ENCODE results near the gene RASA4.
"Not testable (repeated sequence)": the region's sequence is repeated elsewhere in the genome, so short reads cannot be mapped to it uniquely, and the experiment has no call there.

Gene RASA4

DNA sequence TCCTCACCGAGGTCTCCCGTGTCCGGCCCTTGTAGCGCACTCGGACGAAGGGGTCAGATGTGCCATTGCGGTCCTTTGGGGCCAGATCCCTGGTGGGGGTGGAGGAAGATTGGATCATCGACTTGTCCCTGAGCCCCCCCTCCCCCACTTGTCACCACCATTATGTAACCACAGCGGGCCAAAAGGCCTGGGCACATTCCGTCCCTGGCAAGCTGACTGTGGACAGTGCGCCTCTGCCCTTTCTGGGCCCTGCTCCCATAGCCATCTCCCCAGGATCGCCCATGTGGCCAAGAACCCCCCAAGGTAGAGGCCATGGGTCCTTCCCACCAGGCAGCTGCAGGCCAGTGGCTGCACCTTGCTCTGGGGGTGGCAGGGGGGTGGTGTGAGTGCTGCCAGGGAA is 14.2 kb downstream of the RASA4 start:
- not testable (repeated sequence) for H3K9me3 ChIP-seq (ENCODE audit: insufficient read depth, low read length); H3K4me1 ChIP-seq (ENCODE audit: insufficient read depth, insufficient read length); DNase-seq (ENCODE audit: low read depth, low spot score); H3K27me3 ChIP-seq (ENCODE audit: insufficient read depth, insufficient read length); H3K9ac ChIP-seq (ENCODE audit: insufficient read length, low read depth); H3K4me3 ChIP-seq (ENCODE audit: insufficient read length, low read depth); H3K36me3 ChIP-seq (ENCODE audit: insufficient read depth, insufficient read length, low read length)

DNA sequence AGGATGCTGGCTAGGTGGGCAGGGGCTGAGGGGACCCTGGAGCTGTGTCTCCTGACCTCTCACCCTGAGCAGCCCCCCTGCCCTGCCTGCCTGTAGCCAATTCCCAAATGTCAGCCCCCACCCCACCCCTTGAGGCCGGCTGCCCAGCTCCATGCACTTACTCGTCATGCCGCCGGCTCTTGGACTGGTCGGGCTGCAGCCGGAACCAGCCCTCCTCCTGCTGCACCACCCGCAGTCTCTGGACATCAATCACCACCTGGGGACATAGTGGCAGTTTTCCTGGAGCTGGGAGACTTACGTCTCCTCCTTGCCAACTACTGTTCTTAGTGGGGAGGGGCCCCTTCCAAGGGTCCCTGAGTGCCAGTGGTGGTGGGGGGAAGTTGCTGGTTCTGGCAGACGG is 16.9 kb downstream of the RASA4 start:
- not testable (repeated sequence) for H3K27me3 ChIP-seq (ENCODE audit: insufficient read depth, insufficient read length); H3K4me3 ChIP-seq (ENCODE audit: insufficient read length, low read depth); H3K9ac ChIP-seq (ENCODE audit: insufficient read length, low read depth); DNase-seq (ENCODE audit: low read depth, low spot score); H3K36me3 ChIP-seq (ENCODE audit: insufficient read depth, insufficient read length, low read length); H3K9me3 ChIP-seq (ENCODE audit: insufficient read depth, low read length); H3K4me1 ChIP-seq (ENCODE audit: insufficient read depth, insufficient read length)

DNA sequence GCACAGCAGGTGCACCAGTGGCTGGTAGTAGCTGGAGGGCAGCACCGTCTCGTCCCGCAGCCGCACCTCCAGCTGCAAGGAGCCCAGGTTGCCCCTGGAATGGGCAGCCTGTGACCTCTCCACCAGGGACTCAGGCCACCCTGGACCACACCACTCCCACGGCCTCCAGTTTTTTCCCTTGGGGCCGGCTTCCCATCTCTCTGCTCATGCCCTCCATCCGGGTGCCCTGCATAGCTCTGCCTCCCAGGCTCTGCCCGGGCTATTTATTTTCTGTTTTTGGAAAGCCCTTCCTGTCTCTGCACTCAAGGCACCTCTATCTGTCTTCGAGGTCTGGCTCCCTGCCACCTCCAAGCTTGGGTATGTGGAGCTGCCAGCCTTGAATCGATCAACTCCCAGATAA is 20.5 kb downstream of the RASA4 start:
- H3K4me1 ChIP-seq (ENCODE audit: insufficient read depth, insufficient read length); H3K27me3 ChIP-seq (ENCODE audit: insufficient read depth, insufficient read length); H3K4me3 ChIP-seq (ENCODE audit: insufficient read length, low read depth); DNase-seq (ENCODE audit: low read depth, low spot score); H3K36me3 ChIP-seq (ENCODE audit: insufficient read depth, insufficient read length, low read length); H3K9me3 ChIP-seq (ENCODE audit: insufficient read depth, low read length); H3K9ac ChIP-seq (ENCODE audit: insufficient read length, low read depth): not testable (repeated sequence)

DNA sequence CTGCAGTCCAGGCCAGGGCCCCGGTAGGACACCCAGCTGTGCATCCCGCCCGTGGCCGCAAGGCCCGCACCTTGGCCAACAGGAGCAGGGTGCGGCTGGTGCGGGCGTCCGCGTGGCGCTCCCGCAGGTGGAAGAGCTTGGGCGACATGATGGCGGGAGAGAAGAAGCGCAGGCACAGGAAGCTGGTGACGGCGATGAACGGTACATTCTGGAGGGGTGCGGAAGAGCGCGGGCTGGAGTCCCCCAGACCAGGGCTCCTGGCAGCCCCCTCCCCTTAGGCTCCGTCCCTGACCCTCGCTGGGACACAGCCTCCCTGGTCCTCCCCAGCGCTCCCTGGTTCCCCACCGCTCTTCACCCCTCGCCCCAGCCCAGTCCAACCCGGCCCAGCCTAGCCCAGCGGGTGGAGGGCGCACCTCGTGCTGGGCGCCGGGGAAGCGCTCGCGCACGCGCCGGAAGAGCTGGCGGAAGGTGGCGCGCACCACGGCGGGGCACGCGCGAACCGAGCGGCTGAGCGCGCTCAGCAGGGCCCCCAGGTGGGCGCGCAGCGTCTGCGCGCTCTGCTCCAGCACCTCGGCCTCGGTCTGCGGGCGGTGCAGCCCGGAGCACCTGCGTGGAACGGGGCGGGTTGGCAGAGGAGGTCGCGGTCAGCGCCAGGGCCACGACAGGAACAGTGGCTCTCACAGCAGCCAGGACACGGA is 22.8 kb downstream of the RASA4 start:
- not testable (repeated sequence) for H3K9me3 ChIP-seq (ENCODE audit: insufficient read depth, low read length); H3K27me3 ChIP-seq (ENCODE audit: insufficient read depth, insufficient read length); DNase-seq (ENCODE audit: low read depth, low spot score); H3K4me3 ChIP-seq (ENCODE audit: insufficient read length, low read depth); H3K4me1 ChIP-seq (ENCODE audit: insufficient read depth, insufficient read length); H3K9ac ChIP-seq (ENCODE audit: insufficient read length, low read depth); H3K36me3 ChIP-seq (ENCODE audit: insufficient read depth, insufficient read length, low read length)

DNA sequence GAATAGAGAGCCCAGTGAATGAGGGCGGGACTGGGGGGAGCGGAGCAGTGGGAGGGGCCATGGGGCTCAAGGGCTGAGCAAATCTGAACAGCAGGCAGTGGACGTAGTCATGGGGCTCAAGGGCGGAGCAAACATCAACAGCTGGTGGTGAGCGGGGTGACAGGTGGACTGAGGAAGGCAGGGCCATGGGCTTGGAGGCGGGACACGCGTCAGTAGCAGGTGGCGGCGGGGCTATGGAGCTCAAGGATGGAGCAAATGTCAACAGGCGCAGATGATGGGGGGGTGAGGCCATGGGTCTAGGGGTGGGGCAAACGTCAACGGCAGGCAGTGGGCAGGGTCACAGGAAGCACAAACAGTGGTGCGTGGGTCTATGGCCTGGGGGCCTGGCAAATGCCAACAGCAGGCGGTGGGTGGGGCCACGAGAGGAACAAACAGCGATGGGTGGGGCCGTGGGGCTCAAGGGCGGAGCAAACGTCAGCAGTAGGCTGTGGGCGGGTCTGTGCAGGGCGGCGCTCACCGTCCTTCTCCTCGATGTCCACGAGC is 24.0 kb downstream of the RASA4 start:
- not testable (repeated sequence) for H3K36me3 ChIP-seq (ENCODE audit: insufficient read depth, insufficient read length, low read length); H3K9me3 ChIP-seq (ENCODE audit: insufficient read depth, low read length); DNase-seq (ENCODE audit: low read depth, low spot score); H3K4me1 ChIP-seq (ENCODE audit: insufficient read depth, insufficient read length); H3K27me3 ChIP-seq (ENCODE audit: insufficient read depth, insufficient read length); H3K9ac ChIP-seq (ENCODE audit: insufficient read length, low read depth); H3K4me3 ChIP-seq (ENCODE audit: insufficient read length, low read depth)

DNA sequence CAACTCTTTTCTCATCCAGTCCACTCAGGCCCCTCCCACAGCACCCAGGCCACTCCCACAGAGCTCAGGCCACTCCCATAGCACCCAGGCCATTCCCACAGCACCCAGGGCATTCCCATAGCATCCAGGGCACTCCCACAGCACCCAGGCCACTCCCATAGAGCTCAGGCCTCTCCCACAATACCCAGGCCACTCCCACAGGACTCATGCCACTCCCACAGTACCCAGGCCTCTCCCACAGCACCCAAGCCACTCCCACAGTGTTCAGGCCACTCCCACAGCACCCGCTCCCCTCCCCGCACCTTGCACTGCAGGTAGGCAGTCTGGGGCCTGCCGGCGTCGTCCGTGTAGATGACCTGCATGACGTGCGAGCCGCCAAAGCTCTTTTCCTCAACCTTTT is 26.7 kb downstream of the RASA4 start:
- not testable (repeated sequence) for H3K9ac ChIP-seq (ENCODE audit: insufficient read length, low read depth); H3K4me1 ChIP-seq (ENCODE audit: insufficient read depth, insufficient read length); DNase-seq (ENCODE audit: low read depth, low spot score); H3K9me3 ChIP-seq (ENCODE audit: insufficient read depth, low read length); H3K4me3 ChIP-seq (ENCODE audit: insufficient read length, low read depth); H3K27me3 ChIP-seq (ENCODE audit: insufficient read depth, insufficient read length); H3K36me3 ChIP-seq (ENCODE audit: insufficient read depth, insufficient read length, low read length)

DNA sequence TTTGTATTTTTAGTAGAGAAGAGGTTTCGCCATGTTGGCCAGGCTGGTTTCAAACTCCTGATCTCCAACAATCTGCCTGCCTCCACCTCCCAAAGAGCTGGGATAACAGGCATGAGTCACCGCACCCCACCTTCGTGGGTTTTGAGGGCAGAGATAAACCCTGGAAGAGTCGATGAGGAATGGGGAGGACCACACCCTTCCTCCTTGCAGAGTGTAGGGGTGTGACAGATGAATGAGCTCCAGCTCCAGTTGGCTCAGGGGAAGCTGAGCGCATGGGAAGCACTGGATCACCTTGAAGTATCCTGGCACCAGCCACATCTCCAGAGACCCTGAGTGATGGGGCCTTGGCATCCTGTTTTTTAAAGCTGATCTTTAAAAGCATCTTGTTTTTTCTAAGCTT is 33.1 kb downstream of the RASA4 start:
- not testable (repeated sequence) for H3K9me3 ChIP-seq (ENCODE audit: insufficient read depth, low read length); DNase-seq (ENCODE audit: low read depth, low spot score); H3K36me3 ChIP-seq (ENCODE audit: insufficient read depth, insufficient read length, low read length); H3K27me3 ChIP-seq (ENCODE audit: insufficient read depth, insufficient read length); H3K4me3 ChIP-seq (ENCODE audit: insufficient read length, low read depth); H3K9ac ChIP-seq (ENCODE audit: insufficient read length, low read depth); H3K4me1 ChIP-seq (ENCODE audit: insufficient read depth, insufficient read length)

DNA sequence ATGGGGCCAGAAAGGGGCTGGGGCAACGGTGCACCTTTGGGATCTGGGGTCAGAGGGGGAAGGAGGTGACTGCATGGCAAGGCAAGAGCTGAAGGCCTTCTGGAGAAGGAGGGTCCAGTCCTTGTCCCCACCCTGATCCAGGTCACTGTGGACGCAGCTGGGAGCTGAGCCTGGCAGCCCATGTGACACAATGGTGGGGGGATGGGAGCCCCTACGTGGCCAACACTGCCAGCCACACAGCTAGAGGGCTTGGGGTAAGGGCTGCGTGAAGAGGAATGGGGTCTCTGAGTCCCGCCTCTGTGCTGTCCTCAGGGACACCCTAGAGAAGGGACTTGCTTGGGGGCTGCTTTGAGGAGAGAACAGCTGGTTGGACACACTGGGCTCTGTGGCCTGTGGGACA is 34.8 kb downstream of the RASA4 start:
- not testable (repeated sequence) for H3K36me3 ChIP-seq (ENCODE audit: insufficient read depth, insufficient read length, low read length); H3K4me3 ChIP-seq (ENCODE audit: insufficient read length, low read depth); H3K9me3 ChIP-seq (ENCODE audit: insufficient read depth, low read length); DNase-seq (ENCODE audit: low read depth, low spot score); H3K4me1 ChIP-seq (ENCODE audit: insufficient read depth, insufficient read length); H3K9ac ChIP-seq (ENCODE audit: insufficient read length, low read depth); H3K27me3 ChIP-seq (ENCODE audit: insufficient read depth, insufficient read length)

DNA sequence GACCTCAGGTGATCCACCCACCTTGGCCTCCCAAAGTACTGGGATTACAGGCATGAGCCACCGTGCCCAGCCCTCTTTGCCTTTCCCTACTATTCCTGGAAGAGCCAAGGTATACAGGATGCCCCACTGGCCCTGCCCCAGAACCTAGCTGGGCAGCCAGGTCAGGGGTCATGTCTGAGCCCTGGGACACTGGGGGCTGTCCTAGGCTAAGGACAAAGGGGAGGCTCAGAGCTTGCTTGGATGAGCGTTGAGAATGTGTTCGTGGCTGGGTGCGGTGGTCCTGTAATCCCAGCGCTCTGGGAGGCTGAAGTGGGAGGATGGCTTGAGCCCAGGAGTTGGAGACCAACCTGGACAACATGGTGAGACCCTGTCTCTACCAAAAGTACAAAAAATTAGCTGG is 38.1 kb downstream of the RASA4 start:
- H3K36me3 ChIP-seq (ENCODE audit: insufficient read depth, insufficient read length, low read length); H3K27me3 ChIP-seq (ENCODE audit: insufficient read depth, insufficient read length); H3K4me1 ChIP-seq (ENCODE audit: insufficient read depth, insufficient read length); H3K4me3 ChIP-seq (ENCODE audit: insufficient read length, low read depth); DNase-seq (ENCODE audit: low read depth, low spot score); H3K9me3 ChIP-seq (ENCODE audit: insufficient read depth, low read length); H3K9ac ChIP-seq (ENCODE audit: insufficient read length, low read depth): not testable (repeated sequence)

DNA sequence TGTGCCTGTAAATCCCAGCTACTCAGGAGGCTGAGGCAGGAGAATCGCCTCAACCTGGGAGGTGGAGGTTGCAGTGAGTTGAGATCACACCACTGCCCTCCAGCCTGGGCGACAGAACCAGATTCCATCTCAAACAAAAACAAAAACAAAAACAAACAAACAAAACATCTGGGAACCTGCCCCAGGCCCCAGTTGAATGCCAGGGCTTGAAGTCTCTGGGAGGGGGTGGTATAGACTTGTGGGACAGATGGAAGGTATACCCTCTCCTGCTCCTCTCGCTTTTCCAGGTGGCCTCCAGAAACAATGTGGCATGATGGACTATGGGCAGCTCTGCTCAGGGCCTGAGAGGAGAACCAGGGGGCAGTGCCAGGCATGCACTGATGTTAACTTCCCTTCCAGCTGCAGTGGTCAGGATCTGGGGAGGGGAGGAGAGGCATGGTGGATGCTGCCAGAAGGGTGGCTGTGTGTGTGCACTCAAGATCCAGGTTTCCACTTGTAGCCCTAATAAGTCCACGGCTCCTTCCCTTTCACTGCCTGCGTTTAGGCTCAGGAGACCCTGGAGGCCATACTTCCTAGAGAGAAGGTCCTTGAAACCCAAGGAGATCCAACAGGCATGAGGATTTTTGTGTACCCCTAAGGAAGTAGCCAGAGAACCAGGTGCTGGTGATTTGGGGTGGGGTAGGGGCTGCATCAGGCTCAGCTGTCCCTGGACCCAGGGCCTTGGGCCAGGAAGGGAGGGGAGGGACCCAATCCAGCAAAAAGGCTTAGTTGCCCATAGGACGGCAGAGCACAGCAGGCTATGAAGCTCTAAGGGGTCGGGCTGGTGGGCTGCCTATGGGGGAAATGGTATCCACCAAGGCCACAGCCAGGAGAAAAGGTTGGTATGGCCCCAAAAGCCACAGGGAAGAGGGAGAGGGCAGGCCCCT is 39.0 kb downstream of the RASA4 start:
- H3K36me3 ChIP-seq (ENCODE audit: insufficient read depth, insufficient read length, low read length); H3K4me3 ChIP-seq (ENCODE audit: insufficient read length, low read depth); H3K9me3 ChIP-seq (ENCODE audit: insufficient read depth, low read length); H3K4me1 ChIP-seq (ENCODE audit: insufficient read depth, insufficient read length); H3K9ac ChIP-seq (ENCODE audit: insufficient read length, low read depth); H3K27me3 ChIP-seq (ENCODE audit: insufficient read depth, insufficient read length); DNase-seq (ENCODE audit: low read depth, low spot score): not testable (repeated sequence)

DNA sequence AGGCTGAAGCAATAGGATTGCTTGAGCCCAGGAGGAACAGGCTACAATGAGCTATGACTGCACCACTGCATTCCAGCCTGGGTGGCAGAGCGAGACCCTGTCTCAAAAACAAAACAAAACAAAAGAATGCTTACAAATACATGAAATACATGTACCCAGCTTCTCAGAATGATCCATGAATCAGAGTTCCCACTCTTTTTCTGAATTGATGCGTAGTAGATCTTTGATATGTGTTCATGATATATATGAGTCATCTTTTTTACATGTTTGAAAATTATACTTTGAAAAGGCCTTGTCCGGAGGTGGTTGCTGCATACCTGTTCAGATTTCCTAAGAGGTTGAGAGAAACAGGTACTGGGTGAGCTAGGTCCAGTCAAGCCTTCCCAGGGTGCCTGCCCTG is 40.2 kb downstream of the RASA4 start:
- H3K36me3 ChIP-seq (ENCODE audit: insufficient read depth, insufficient read length, low read length); H3K4me1 ChIP-seq (ENCODE audit: insufficient read depth, insufficient read length); H3K9ac ChIP-seq (ENCODE audit: insufficient read length, low read depth); DNase-seq (ENCODE audit: low read depth, low spot score); H3K27me3 ChIP-seq (ENCODE audit: insufficient read depth, insufficient read length); H3K4me3 ChIP-seq (ENCODE audit: insufficient read length, low read depth); H3K9me3 ChIP-seq (ENCODE audit: insufficient read depth, low read length): not testable (repeated sequence)

DNA sequence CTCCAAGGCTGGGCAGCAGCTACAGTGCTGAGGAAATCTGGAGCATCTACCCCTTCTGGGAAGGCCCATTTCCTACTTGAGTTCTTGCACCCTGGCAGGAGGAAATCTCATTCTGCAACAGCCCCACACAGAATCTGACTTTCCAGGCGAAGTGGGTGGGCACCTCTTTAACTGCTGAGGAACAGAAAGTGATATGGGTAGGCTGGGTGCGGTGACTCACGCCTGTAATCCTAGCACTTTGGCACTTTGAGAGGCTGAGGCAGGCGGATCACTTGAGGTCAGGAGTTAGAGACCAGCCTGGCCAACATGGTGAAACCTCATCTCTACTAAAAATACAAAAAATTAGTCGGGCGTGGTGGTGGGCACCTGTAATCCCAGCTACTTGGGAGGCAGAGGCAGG is 41.9 kb downstream of the RASA4 start:
- H3K4me3 ChIP-seq (ENCODE audit: insufficient read length, low read depth); DNase-seq (ENCODE audit: low read depth, low spot score); H3K27me3 ChIP-seq (ENCODE audit: insufficient read depth, insufficient read length); H3K9ac ChIP-seq (ENCODE audit: insufficient read length, low read depth); H3K9me3 ChIP-seq (ENCODE audit: insufficient read depth, low read length); H3K36me3 ChIP-seq (ENCODE audit: insufficient read depth, insufficient read length, low read length); H3K4me1 ChIP-seq (ENCODE audit: insufficient read depth, insufficient read length): not testable (repeated sequence)
